GM12878 (cell line): ENCODE measurements around the gene MED31. TPM values are rescaled to one million over a fixed set of nuclear protein-coding genes. Genes with fewer than 3 reads are reported as not detected.

Source experiments
- ATAC-seq: fragments of 200-7000 bp; cut with Tn5 transposase; 3 replicates; pipeline ENCODE4 v1.9.1; 2020; ENCODE audit warnings: mild to moderate bottlenecking, moderate library complexity
- BruUV-seq: library from RNA; stranded (reverse); fragments of 400-500 nt; replicated peaks from 2 replicates; lab custom pipeline; 2021; lab: Mats Ljungman, UMichigan
- CTCF ChIA-PET: fragments of 300-600 bp; sonication (Branson Sonifier 250); formaldehyde crosslinking; extraction: SDS; loops from one replicate; lab custom pipeline; 2021; ENCODE audit warnings: inconsistent platforms; lab: Yijun Ruan, JAX
- POLR2A ChIA-PET: fragments of 350-600 bp; formaldehyde crosslinking; extraction: SDS; loops from one replicate; lab custom pipeline; 2021; ENCODE audit warnings: inconsistent platforms; lab: Charles Lee
- RAD21 ChIA-PET: fragments of 300-600 bp; sonication (Branson Sonifier 250); formaldehyde crosslinking; loops from one replicate; lab custom pipeline; 2023; ENCODE audit warnings: antibody characterized with exemption; ENCODE audit not compliant: unreplicated experiment; lab: Charles Lee
- SMC1A ChIA-PET: fragments of 300-600 bp; sonication (Branson Sonifier 250); formaldehyde crosslinking; loops from one replicate; lab custom pipeline; 2023; ENCODE audit not compliant: unreplicated experiment, uncharacterized antibody; lab: Charles Lee
- DNase-seq: peaks from one replicate; pipeline ENCODE4 v3.0.0-alpha.2; 2011; ENCODE audit warnings: low read depth, low spot score
- FAIRE-seq: peaks from 3 replicates; lab custom pipeline; 2011; peaks lifted over from hg19 to GRCh38; lab: Jason Lieb, UNC
- H2AFZ ChIP-seq: 2 replicates; pipeline ENCODE4 v1.6.0; 2011; ENCODE audit warnings: low read depth, low read length, control low read depth; ENCODE audit not compliant: control insufficient read depth
- H3K27ac ChIP-seq: 2 replicates; pipeline ENCODE4 v1.5.1; 2011; ENCODE audit warnings: control low read depth; ENCODE audit not compliant: control insufficient read depth, insufficient read depth
- H3K27me3 ChIP-seq, 2 experiments: replicated peaks in 1 of 2; 2 replicates each; pipeline versions ENCODE4 v1.6.0 to v1.6.1; 2011; ENCODE audit warnings: low read length in 1 of 2; ENCODE audit not compliant: control insufficient read depth in 2 of 2, insufficient read depth in 2 of 2
- H3K36me3 ChIP-seq, 2 experiments: 2 replicates each; pipeline ENCODE4 v1.5.1; 2011; ENCODE audit warnings: low read length in 1 of 2; ENCODE audit not compliant: control insufficient read depth in 2 of 2, insufficient read depth in 2 of 2
- H3K4me1 ChIP-seq: 2 replicates; pipeline ENCODE4 v1.6.1; 2011; ENCODE audit warnings: mild to moderate bottlenecking, low read length, moderate library complexity, mixed read lengths; ENCODE audit not compliant: control insufficient read depth, insufficient read depth
- H3K4me2 ChIP-seq: 2 replicates; pipeline ENCODE4 v1.6.0; 2011; ENCODE audit warnings: control low read depth; ENCODE audit not compliant: control insufficient read depth, insufficient read depth
- H3K4me3 ChIP-seq: fragments of 200-600 bp; sonication (generic); 2 replicates; pipeline ENCODE4 v1.5.1; 2016
- H3K79me2 ChIP-seq: 2 replicates; pipeline ENCODE4 v1.6.0; 2011; ENCODE audit warnings: low read length; ENCODE audit not compliant: control insufficient read depth, insufficient read depth
- H3K9ac ChIP-seq: 2 replicates; pipeline ENCODE4 v1.8.0; 2011; ENCODE audit warnings: low read length, control low read depth, mixed read lengths; ENCODE audit not compliant: control insufficient read depth, insufficient read depth
- H3K9me3 ChIP-seq: replicated peaks from 3 replicates; pipeline ENCODE4 v1.5.1; 2011; ENCODE audit warnings: mild to moderate bottlenecking, low read length; ENCODE audit not compliant: control insufficient read depth, insufficient read depth
- H4K20me1 ChIP-seq: 2 replicates; pipeline ENCODE4 v1.6.0; 2011; ENCODE audit not compliant: control insufficient read depth, insufficient read depth
- ATF7 ChIP-seq: fragments of 450-650 bp; IDR thresholded peaks from 2 replicates; pipeline ENCODE4 v1.6.1; 2016; ENCODE audit warnings: low read depth, mild to moderate bottlenecking
- BACH1 ChIP-seq: fragments of 450-650 bp; IDR thresholded peaks from 2 replicates; pipeline ENCODE4 v1.6.1; 2017; ENCODE audit warnings: mild to moderate bottlenecking, borderline replicate concordance
- BCL11A ChIP-seq: IDR thresholded peaks from 2 replicates; pipeline ENCODE4 v1.6.1; 2011; ENCODE audit warnings: low read depth, low read length
- CBX5 ChIP-seq: sonication (generic); IDR thresholded peaks from 2 replicates; pipeline ENCODE4 v1.6.1; 2016; ENCODE audit warnings: low read depth, moderate library complexity, mild to moderate bottlenecking, inconsistent platforms
- CEBPB ChIP-seq, 2 experiments: fragments of 150-350 bp in 1 of 2; IDR thresholded peaks; 2 replicates each; pipeline ENCODE4 v1.6.1; 2012 to 2014; ENCODE audit warnings: low read depth in 2 of 2, low read length in 2 of 2, borderline replicate concordance in 1 of 2, inconsistent platforms in 1 of 2
- CREB1 ChIP-seq: IDR thresholded peaks from 2 replicates; pipeline ENCODE4 v1.6.1; 2012; ENCODE audit warnings: low read depth, mild to moderate bottlenecking, inconsistent platforms
- DPF2 ChIP-seq: fragments of 450-650 bp; IDR thresholded peaks from 2 replicates; pipeline ENCODE4 v1.6.1; 2017; ENCODE audit warnings: mild to moderate bottlenecking
- EGR1 ChIP-seq, 2 experiments: IDR thresholded peaks; 1 replicate in 1 of 2; 2 replicates in 1 of 2; pipeline ENCODE4 v1.6.1; 2011 to 2012; ENCODE audit warnings: low read depth in 2 of 2, low read length in 2 of 2, borderline replicate concordance in 1 of 2, mild to moderate bottlenecking in 1 of 2, moderate library complexity in 1 of 2
- FOXM1 ChIP-seq: IDR thresholded peaks from 2 replicates; pipeline ENCODE4 v1.6.1; 2012; ENCODE audit warnings: low read depth, mild to moderate bottlenecking, inconsistent platforms, low read length, moderate library complexity
- NBN ChIP-seq: fragments of 450-650 bp; IDR thresholded peaks from 2 replicates; pipeline ENCODE4 v1.6.1; 2016
- NFYA ChIP-seq: IDR thresholded peaks from 2 replicates; pipeline ENCODE4 v1.6.1; 2011; ENCODE audit warnings: low read depth, mild to moderate bottlenecking, low read length, improper control_type of control experiment, borderline replicate concordance
- POLR2A ChIP-seq: IDR thresholded peaks from 2 replicates; pipeline ENCODE4 v1.6.1; 2011; ENCODE audit warnings: low read depth, mild to moderate bottlenecking, low read length
- RAD21 ChIP-seq: IDR thresholded peaks from 2 replicates; pipeline ENCODE4 v1.6.1; 2011; ENCODE audit warnings: mild to moderate bottlenecking, low read depth, low read length, moderate library complexity; ENCODE audit not compliant: insufficient read depth
- RAD51 ChIP-seq: fragments of 450-650 bp; IDR thresholded peaks from 2 replicates; pipeline ENCODE4 v1.6.1; 2016; ENCODE audit warnings: moderate library complexity, mild to moderate bottlenecking, inconsistent platforms
- RCOR1 ChIP-seq: conservative IDR thresholded peaks from 2 replicates; pipeline ENCODE4 v1.6.1; 2012; ENCODE audit warnings: low read depth, low read length, improper control_type of control experiment
- SMAD5 ChIP-seq: IDR thresholded peaks from 2 replicates; pipeline ENCODE4 v1.6.1; 2016; ENCODE audit warnings: antibody characterized with exemption, low read depth
- SUPT20H ChIP-seq: IDR thresholded peaks from 2 replicates; pipeline ENCODE4 v1.6.1; 2011; ENCODE audit warnings: low read depth, mild to moderate bottlenecking, low read length, moderate library complexity, borderline replicate concordance; ENCODE audit not compliant: control insufficient read depth
- TCF7 ChIP-seq: IDR thresholded peaks from 2 replicates; pipeline ENCODE4 v1.6.1; 2014; ENCODE audit warnings: antibody characterized with exemption, borderline replicate concordance
- WGBS: methylation state at CpG from one replicate; pipeline ENCODE4 v1.1.6; 2016; ENCODE audit warnings: low lambda C conversion rate; ENCODE audit not compliant: insufficient replicate concordance, insufficient coverage; ENCODE audit errors: missing lambda C conversion rate; 5-methylcytosine and 5-hydroxymethylcytosine counted together
- in situ Hi-C: fragments of 300-500 bp; cut with MboI; formaldehyde crosslinking; loops from 9 replicates; pipeline ENCODE4 v1.14.3; 2018; ENCODE audit warnings: mixed read lengths
- intact Hi-C: fragments of 100-400 bp; cut with micrococcal nuclease; formaldehyde crosslinking; loops from one replicate; pipeline ENCODE4 v1.14.2; 2022; ENCODE audit not compliant: unreplicated experiment
- polyA plus RNA-seq, 11 experiments: library from polyadenylated mRNA; depleted of rRNA in 4 of 11; unstranded in 6 of 11; stranded (reverse) in 5 of 11; fragments of >200 nt; fragmentation: Nextera tagmentation in 4 of 11; fragmentation: Illumina TruSeq in 1 of 11; extraction: Ambion mirVana in 4 of 11; extraction: Trizol in 1 of 11; gene quantifications; 1 replicate in 1 of 11; 2 replicates in 10 of 11; pipeline versions ENCODE4 v1.2.1 to v1.2.3, GENCODE V29; 2011 to 2016; ENCODE audit warnings: inconsistent platforms in 2 of 11, missing spikeins in 2 of 11, low read depth in 1 of 11
- total RNA-seq, 4 experiments: library from RNA; depleted of rRNA in 3 of 4; stranded (reverse); fragments of >200 nt in 3 of 4; fragmentation: Illumina TruSeq in 1 of 4; extraction: Trizol in 1 of 4; gene quantifications; 2 replicates each; pipeline versions ENCODE4 v1.2.1 to v1.2.3, GENCODE V29; 2013 to 2021

The MED31 gene
- total and polyA plus RNA-seq, 10 of the 15 experiments (the other 5 are each of a cell fraction or from before 2014, with no cell fraction given), result 14.4 to 71.1 (median 34.6) TPM

GRCh38 chr17:6700948-6701307 is 49.5 kb upstream of the MED31 start:
- no peak overlapping the region for H2AFZ ChIP-seq
- intact Hi-C loops, result no loop called here
- H4K20me1 ChIP-seq, result no peaks in the 10 kb centered on the region
- CTCF ChIA-PET, result interaction anchor here (2.1 kb wide), 2 partner anchors 34 to 228 kb away, joined by 6 to 9 read pairs; no protein-coding TSS in a partner anchor
- no peaks in the 10 kb centered on the region for H3K4me1 ChIP-seq
- H3K36me3 ChIP-seq, result no peaks in the 10 kb centered on the region
- ATAC-seq, result no peak
- no TSS peak for BruUV-seq
- in situ Hi-C loops, result no loop called here
- peaks cover 0 to 1% of the 10 kb centered on the region in 2 experiments; a peak in 3 of 4 replicates for H3K27me3 ChIP-seq
- 52% methylated on average over 8 of the region's 8 CpGs for WGBS
- H3K27ac ChIP-seq, result no peak overlapping the region
- no peak overlapping the region for H3K4me2 ChIP-seq
- SMC1A ChIA-PET, result interaction anchor here (1.7 kb wide), 1 partner anchor 10 kb away, joined by 3 read pairs; no protein-coding TSS in a partner anchor
- FAIRE-seq, result no peak
- DNase-seq, result no peak
- H3K4me3 ChIP-seq, result no peak overlapping the region
- no peaks in the 10 kb centered on the region for H3K79me2 ChIP-seq
- TF ChIP-seq DPF2 (no peak), CREB1 (no peak), EGR1 (IDR thresholded peaks at IDR 0.05; ENCODE audit: borderline replicate concordance in 1 of 2, low read depth in 2 of 2, low read length in 2 of 2) (no peak), ATF7 (no peak), NFYA (no peak), CBX5 (no peak), BACH1 (no peak), BCL11A (no peak), NBN (no peak), RAD21 (no peak), RAD51 (no peak), RCOR1 (no peak), CEBPB (IDR thresholded peaks at IDR 0.05; ENCODE audit: borderline replicate concordance in 1 of 2, low read depth in 2 of 2, low read length in 2 of 2) (no peak), POLR2A (no peak), FOXM1 (no peak), SUPT20H (no peak), TCF7 (no peak), SMAD5 (no peak)
- no peaks in the 10 kb centered on the region for H3K9me3 ChIP-seq
- RAD21 ChIA-PET, result no interaction called here
- POLR2A ChIA-PET, result no interaction called here
- no peak overlapping the region for H3K9ac ChIP-seq
